A673 (cell line): ENCODE measurements around the gene CMYA5. TPM values are rescaled to one million over a fixed set of nuclear protein-coding genes. Genes with fewer than 3 reads are reported as not detected.

Source experiments
- BruUV-seq: library from RNA; stranded (reverse); fragments of 400-500 nt; replicated peaks from 2 replicates; lab custom pipeline; 2021; lab: Mats Ljungman, UMichigan
- CTCF ChIA-PET: fragments of 300-600 bp; sonication (Branson Sonifier 250); formaldehyde crosslinking; loops from one replicate; lab custom pipeline; 2022; ENCODE audit warnings: antibody characterized with exemption; lab: Charles Lee
- POLR2A ChIA-PET: fragments of 300-600 bp; sonication (Branson Sonifier 250); formaldehyde crosslinking; loops from one replicate; lab custom pipeline; 2022; ENCODE audit warnings: antibody characterized with exemption; ENCODE audit not compliant: low non-redundant PET; lab: Charles Lee
- DNase-seq: peaks from one replicate; pipeline ENCODE4 v3.0.0-alpha.2; 2015; ENCODE audit warnings: low spot score
- H3K27ac ChIP-seq: fragments of 200-600 bp; sonication (generic); 2 replicates; pipeline ENCODE4 v1.5.1; 2016; ENCODE audit warnings: mixed run types, low read depth, mild to moderate bottlenecking, mixed read lengths, antibody characterized with exemption, low read length; ENCODE audit not compliant: poor library complexity, severe bottlenecking
- H3K27me3 ChIP-seq: fragments of 200-600 bp; sonication (generic); replicated peaks from 2 replicates; pipeline ENCODE4 v1.6.1; 2017; ENCODE audit warnings: mixed run types, low read depth, mild to moderate bottlenecking, mixed read lengths, antibody characterized with exemption, low read length; ENCODE audit not compliant: insufficient read depth, poor library complexity
- H3K36me3 ChIP-seq: fragments of 200-600 bp; sonication (generic); 2 replicates; pipeline ENCODE4 v1.6.1; 2016; ENCODE audit warnings: mixed run types, mild to moderate bottlenecking, mixed read lengths, antibody characterized with exemption, low read length; ENCODE audit not compliant: insufficient read depth, poor library complexity, severe bottlenecking
- H3K4me1 ChIP-seq: fragments of 200-600 bp; sonication (generic); 2 replicates; pipeline ENCODE4 v1.6.1; 2017; ENCODE audit warnings: mixed run types, mild to moderate bottlenecking, mixed read lengths, antibody characterized with exemption, low read length; ENCODE audit not compliant: insufficient read depth, poor library complexity, severe bottlenecking
- H3K4me3 ChIP-seq: fragments of 200-600 bp; sonication (generic); 2 replicates; pipeline ENCODE4 v1.5.1; 2016; ENCODE audit warnings: low read depth, mixed run types, mild to moderate bottlenecking, mixed read lengths, low read length; ENCODE audit not compliant: poor library complexity, severe bottlenecking
- H3K9me3 ChIP-seq: fragments of 200-600 bp; sonication (generic); 2 replicates; pipeline ENCODE4 v1.6.1; 2016; ENCODE audit warnings: mixed run types, low read depth, mild to moderate bottlenecking, mixed read lengths, antibody characterized with exemption, low read length; ENCODE audit not compliant: poor library complexity, severe bottlenecking
- EZH2 ChIP-seq: fragments of 200-600 bp; sonication (generic); IDR thresholded peaks from 2 replicates; pipeline ENCODE4 v1.6.1; 2017; ENCODE audit warnings: borderline replicate concordance, low read depth, mild to moderate bottlenecking, mixed read lengths, antibody characterized with exemption, low read length; ENCODE audit not compliant: poor library complexity, severe bottlenecking
- intact Hi-C: fragments of 100-400 bp; cut with micrococcal nuclease; formaldehyde crosslinking; loops from one replicate; pipeline ENCODE4 v1.10.0; 2022; ENCODE audit not compliant: unreplicated experiment
- total RNA-seq: library from RNA; stranded (reverse); gene quantifications from 2 replicates; pipeline ENCODE4 v1.2.3, GENCODE V29; 2021
- TF ChIP-seq, protein P1 (sequence below): fragments of 300-800, 200-600 bp; sonication (generic); conservative IDR thresholded peaks from 2 replicates; pipeline ENCODE4 v1.5.1; 2017; ENCODE audit warnings: low read depth, mild to moderate bottlenecking, antibody characterized with exemption, low read length, moderate library complexity, mixed read lengths

Gene CMYA5
- total RNA-seq, 1 experiment from 2014 or later, result 0.41 TPM

DNA sequence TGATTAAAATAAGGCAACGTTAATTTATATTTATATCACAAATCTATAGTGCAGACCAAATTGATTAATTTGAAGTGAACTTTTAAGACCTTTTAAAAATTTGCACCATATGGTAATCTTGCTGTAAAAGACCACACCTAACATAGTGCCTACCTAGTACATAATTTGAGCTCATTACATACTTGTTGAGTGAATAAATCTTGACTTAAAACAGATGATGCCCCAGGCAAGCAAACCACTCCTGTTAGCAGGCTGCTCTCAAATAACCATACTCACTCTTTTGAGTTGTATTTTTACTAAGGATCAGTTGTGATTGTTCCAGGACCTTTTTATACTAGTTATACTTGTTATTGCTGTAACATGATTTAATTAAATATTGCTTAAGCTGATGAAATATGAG, 27.2 kb downstream of the CMYA5 start:
- ChIA-PET CTCF (no interaction called here), POLR2A (no interaction called here)
- Histone ChIP-seq H3K27me3 (no peaks in the 10 kb centered on the region), H3K36me3 (no peaks in the 10 kb centered on the region), H3K9me3 (peaks cover 26% of the 10 kb centered on the region), H3K27ac (no peak overlapping the region), H3K4me1 (no peaks in the 10 kb centered on the region), H3K4me3 (no peak overlapping the region)
- no peak for TF ChIP-seq EZH2
- intact Hi-C loops, result no loop called here
- DNase-seq, result no peak
- BruUV-seq, result no TSS peak

DNA sequence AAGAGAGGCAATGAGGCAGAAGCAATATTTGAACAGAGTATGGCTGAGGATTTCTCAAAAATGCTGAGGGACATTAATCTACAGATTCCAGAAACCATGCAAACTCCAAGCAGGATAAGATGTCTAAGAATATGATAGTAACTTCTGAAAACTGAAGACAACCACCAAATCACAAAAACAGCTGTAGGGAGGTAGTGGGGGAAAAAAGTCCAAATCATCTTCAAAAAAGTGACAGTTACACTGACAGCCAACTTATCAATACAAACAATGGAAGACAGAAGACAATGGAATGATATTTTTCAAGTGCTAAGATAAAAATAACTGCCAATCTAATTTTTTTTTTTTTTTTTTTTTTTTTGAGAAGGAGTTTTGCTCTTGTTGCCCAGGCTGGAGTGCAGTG, 30.5 kb downstream of the CMYA5 start:
- Histone ChIP-seq H3K27me3 (no peaks in the 10 kb centered on the region), H3K9me3 (peaks cover 26% of the 10 kb centered on the region), H3K27ac (no peak overlapping the region), H3K36me3 (no peaks in the 10 kb centered on the region), H3K4me1 (no peaks in the 10 kb centered on the region), H3K4me3 (no peak overlapping the region)
- no peak for DNase-seq
- intact Hi-C loops, result no loop called here
- no peak for TF ChIP-seq EZH2
- TF ChIP-seq, protein P1, sequence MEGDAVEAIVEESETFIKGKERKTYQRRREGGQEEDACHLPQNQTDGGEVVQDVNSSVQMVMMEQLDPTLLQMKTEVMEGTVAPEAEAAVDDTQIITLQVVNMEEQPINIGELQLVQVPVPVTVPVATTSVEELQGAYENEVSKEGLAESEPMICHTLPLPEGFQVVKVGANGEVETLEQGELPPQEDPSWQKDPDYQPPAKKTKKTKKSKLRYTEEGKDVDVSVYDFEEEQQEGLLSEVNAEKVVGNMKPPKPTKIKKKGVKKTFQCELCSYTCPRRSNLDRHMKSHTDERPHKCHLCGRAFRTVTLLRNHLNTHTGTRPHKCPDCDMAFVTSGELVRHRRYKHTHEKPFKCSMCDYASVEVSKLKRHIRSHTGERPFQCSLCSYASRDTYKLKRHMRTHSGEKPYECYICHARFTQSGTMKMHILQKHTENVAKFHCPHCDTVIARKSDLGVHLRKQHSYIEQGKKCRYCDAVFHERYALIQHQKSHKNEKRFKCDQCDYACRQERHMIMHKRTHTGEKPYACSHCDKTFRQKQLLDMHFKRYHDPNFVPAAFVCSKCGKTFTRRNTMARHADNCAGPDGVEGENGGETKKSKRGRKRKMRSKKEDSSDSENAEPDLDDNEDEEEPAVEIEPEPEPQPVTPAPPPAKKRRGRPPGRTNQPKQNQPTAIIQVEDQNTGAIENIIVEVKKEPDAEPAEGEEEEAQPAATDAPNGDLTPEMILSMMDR, result no peak
- POLR2A ChIA-PET, result no interaction called here
- CTCF ChIA-PET, result no interaction called here
- BruUV-seq, result no TSS peak

DNA sequence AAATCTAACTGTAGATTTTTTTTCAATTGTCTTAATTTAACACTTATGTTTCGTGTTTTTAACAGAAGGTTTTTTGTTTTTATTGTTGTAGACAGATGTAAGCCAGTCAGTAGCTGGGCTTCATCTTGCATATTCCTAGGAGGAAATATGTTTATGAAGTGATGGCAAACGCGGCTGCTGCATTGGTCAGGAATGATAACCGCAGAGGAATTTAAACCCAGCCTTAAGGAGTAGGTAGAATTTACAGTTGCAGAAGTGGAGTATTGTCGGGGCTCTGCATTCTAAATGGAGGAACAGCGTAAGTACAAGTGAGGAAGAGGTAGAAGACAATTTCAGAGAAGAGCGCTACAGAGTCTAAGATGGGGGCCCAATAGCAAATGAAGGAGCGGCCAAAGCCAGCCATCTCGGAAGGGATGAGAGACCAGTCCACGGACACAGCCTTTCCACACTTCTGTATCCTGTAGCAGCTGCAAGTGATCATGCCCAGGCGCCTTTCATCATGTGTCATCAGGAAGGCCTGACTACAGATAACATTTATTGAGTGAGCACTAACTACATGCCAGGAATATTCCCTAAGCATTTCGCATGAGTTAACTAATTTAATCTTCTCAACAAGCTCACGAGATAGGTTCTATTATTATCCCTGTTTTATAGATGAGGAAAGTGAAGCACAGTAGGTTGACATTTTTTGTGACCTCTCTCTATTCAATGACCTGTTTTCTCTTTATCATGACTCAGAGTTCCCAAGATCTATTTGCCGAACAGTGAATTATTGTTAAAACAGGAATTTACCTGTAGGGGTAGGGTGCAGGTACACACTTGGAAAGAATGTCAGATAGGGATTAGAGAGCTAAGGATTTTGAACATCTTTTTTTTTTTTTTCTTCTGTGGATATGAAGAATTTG, 38.1 kb downstream of the CMYA5 start:
- BruUV-seq, result no TSS peak
- DNase-seq, result no peak
- CTCF ChIA-PET, result no interaction called here
- POLR2A ChIA-PET, result no interaction called here
- Histone ChIP-seq H3K27ac (no peak overlapping the region), H3K36me3 (no peaks in the 10 kb centered on the region), H3K27me3 (peaks cover 33% of the 10 kb centered on the region), H3K4me3 (no peak overlapping the region), H3K9me3 (no peaks in the 10 kb centered on the region), H3K4me1 (no peaks in the 10 kb centered on the region)
- TF ChIP-seq, protein P1, result no peak
- TF ChIP-seq EZH2, result no peak
- intact Hi-C loops, result no loop called here

DNA sequence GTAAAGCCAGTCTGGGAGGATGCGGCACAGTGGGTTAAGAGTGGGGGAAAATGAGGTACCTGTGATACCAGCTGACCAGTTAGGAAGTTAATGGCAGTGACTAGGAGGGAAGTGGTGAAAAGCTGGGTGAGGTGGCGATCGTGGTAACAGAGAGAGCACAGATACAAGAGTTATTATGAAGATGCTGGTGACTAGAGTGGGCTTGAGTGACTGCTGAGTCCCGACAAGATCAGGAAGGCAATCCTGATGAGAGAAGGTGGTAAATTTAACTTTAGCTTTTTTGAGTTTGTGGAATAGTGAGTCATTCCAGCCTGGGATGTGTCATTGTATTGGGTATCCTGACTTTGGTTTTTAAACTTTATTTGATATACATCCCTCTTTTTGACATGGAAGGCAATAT, 38.8 kb downstream of the CMYA5 start:
- Histone ChIP-seq H3K4me3 (no peak overlapping the region), H3K4me1 (no peaks in the 10 kb centered on the region), H3K27ac (no peak overlapping the region), H3K27me3 (peaks cover 40% of the 10 kb centered on the region), H3K9me3 (no peaks in the 10 kb centered on the region), H3K36me3 (no peaks in the 10 kb centered on the region)
- no TSS peak for BruUV-seq
- ChIA-PET POLR2A (no interaction called here), CTCF (no interaction called here)
- TF ChIP-seq, protein P1, result no peak
- no peak for TF ChIP-seq EZH2
- intact Hi-C loops, result no loop called here
- DNase-seq, result no peak
